Activated gamma-delta T cell treated with Interleukin-2 at 50 U/mL for 16 hours (primary cell): Measurements from ENCODE around the gene DNAJC11.
"Not testable (repeated sequence)": the region's sequence is repeated elsewhere in the genome, so short reads cannot be mapped to it uniquely, and the experiment has no call there.

Source experiments
- DNase-seq: peaks from one replicate; pipeline ENCODE4 v3.0.0-alpha.2; 2020

The DNAJC11 gene

GRCh38 chr1:6695868-6696267, 5.7 kb downstream of the DNAJC11 start:
- no peak for DNase-seq

GRCh38 chr1:6694121-6694713, 7.4 kb downstream of the DNAJC11 start:
- no peak for DNase-seq

GRCh38 chr1:6692956-6693355, 8.7 kb downstream of the DNAJC11 start:
- DNase-seq = no peak

- DNase-seq = no peak
These were observed 10.1 kb downstream of the DNAJC11 start for GRCh38 chr1:6691507-6691906.

- DNase-seq = no peak
These were observed 11.4 kb downstream of the DNAJC11 start for GRCh38 chr1:6690186-6690585.

GRCh38 chr1:6688757-6689156, 12.9 kb downstream of the DNAJC11 start:
- DNase-seq = no peak

- no peak for DNase-seq
These were observed 13.6 kb downstream of the DNAJC11 start for GRCh38 chr1:6688001-6688400.

- no peak for DNase-seq
These were observed 15.3 kb downstream of the DNAJC11 start for GRCh38 chr1:6686294-6686693.

- DNase-seq = no peak
These were observed 16.2 kb downstream of the DNAJC11 start for GRCh38 chr1:6685381-6685780.

GRCh38 chr1:6683434-6683833, 18.2 kb downstream of the DNAJC11 start:
- no peak for DNase-seq

GRCh38 chr1:6675941-6676340, 25.7 kb downstream of the DNAJC11 start:
- no peak for DNase-seq

GRCh38 chr1:6674771-6675170, 26.8 kb downstream of the DNAJC11 start:
- DNase-seq = no peak

GRCh38 chr1:6673816-6674398, 27.7 kb downstream of the DNAJC11 start:
- DNase-seq = no peak

- no peak for DNase-seq
These were observed 29.1 kb downstream of the DNAJC11 start for GRCh38 chr1:6672558-6672957.

- DNase-seq = no peak
These were observed 33.1 kb downstream of the DNAJC11 start for GRCh38 chr1:6668503-6668902.

GRCh38 chr1:6667139-6667538, 34.5 kb downstream of the DNAJC11 start:
- DNase-seq = no peak

GRCh38 chr1:6666696-6667095, 34.9 kb downstream of the DNAJC11 start:
- DNase-seq = no peak

- DNase-seq = not testable (repeated sequence)
These were observed 39.1 kb downstream of the DNAJC11 start for GRCh38 chr1:6662468-6662867.

GRCh38 chr1:6660415-6661049, 41.1 kb downstream of the DNAJC11 start:
- no peak for DNase-seq

- no peak for DNase-seq
These were observed 43.1 kb downstream of the DNAJC11 start for GRCh38 chr1:6658359-6659060.

GRCh38 chr1:6657138-6657537, 44.5 kb downstream of the DNAJC11 start:
- no peak for DNase-seq

GRCh38 chr1:6653436-6654290, 48.0 kb downstream of the DNAJC11 start:
- DNase-seq = no peak

GRCh38 chr1:6652986-6653385, 48.6 kb downstream of the DNAJC11 start:
- DNase-seq = no peak
